ENCODE data around the gene C12orf43.
A peak's percentile ranks its signal among the peaks of the same experiment; 100 is the strongest.
"Not testable (repeated sequence)": the region's sequence is repeated elsewhere in the genome, so short reads cannot be mapped to it uniquely, and the experiment has no call there.

C12orf43 gene

DNA sequence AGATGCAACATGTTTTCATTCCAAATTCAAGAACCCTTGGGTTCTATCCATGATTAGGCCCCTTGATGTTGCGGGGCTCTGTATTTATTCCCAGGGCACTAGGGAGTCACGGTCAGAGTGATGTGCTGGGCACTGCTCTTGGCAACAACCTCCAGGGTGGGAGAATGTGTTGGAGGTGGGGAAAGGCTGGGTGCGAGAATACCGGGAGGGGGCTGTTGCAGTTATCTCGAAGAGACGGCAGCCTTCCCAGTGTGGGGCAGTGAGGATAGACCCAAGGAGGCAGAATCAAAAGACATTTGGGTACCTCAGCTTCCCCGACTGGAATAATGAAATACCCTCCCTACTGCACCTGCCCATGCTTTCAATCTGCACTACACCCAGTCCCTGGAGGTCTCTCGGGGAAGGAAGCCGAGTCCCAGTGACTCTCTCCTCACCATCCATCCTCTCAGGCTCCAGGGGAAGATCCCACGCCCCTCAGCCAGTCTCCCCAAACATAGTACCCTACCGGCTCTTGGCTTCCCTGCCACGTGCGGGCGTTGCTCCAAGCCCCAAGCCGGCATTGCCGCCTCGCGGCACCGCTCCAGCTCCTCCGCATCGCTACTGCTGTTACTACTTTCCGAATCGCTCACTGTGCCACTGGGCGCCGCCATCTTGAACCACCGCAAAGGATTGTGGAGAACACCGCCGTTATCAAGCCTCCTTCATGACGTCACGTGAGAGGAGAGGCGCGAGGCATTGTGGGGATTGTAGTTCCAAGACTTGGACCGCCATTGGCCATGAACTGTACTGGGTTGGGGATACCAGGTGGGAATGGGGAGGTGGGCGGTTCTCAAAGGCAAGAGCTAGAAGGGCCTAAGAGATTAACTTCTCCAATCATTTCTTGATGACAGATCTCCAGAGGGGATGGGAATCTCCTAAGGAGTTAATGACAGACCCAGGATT is at the start of gene C12orf43:
C12orf43 (minus strand) TSS at position 663 of the 942 bp plus-strand sequence; CDS start at position 650, 13 bp downstream.
- peak; percentile 74 for DNase-seq (ENCODE audit: low read depth, low spot score)

GRCh38 chr12:121065345-121065744 is 49.1 kb upstream of the C12orf43 start:
- no peak for DNase-seq (ENCODE audit: low read depth, low spot score)

- not testable (repeated sequence) for DNase-seq (ENCODE audit: low read depth, low spot score)
Measured at GRCh38 chr12:121064586-121064985, 48.3 kb upstream of the C12orf43 start.

DNA sequence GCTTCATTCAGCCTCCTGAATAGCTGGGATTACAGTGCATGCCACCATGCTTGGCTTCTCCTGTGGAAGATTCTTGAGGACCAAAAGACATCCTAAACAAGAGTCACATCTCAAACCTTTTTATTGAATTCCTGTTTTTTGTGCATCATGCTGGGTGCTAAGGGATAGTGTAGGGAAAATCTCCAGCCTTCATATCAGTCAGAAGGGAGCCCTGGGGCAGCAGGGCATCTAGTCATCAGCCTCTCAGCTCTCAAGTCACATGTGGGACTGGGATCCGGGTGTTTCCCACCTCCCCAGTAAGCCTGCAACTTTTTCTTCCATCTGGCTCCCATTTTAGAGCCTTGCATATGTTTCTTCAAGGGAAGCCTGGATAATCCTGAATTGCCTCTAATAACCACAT is 47.8 kb upstream of the C12orf43 start:
- no peak for DNase-seq (ENCODE audit: low read depth, low spot score)

DNA sequence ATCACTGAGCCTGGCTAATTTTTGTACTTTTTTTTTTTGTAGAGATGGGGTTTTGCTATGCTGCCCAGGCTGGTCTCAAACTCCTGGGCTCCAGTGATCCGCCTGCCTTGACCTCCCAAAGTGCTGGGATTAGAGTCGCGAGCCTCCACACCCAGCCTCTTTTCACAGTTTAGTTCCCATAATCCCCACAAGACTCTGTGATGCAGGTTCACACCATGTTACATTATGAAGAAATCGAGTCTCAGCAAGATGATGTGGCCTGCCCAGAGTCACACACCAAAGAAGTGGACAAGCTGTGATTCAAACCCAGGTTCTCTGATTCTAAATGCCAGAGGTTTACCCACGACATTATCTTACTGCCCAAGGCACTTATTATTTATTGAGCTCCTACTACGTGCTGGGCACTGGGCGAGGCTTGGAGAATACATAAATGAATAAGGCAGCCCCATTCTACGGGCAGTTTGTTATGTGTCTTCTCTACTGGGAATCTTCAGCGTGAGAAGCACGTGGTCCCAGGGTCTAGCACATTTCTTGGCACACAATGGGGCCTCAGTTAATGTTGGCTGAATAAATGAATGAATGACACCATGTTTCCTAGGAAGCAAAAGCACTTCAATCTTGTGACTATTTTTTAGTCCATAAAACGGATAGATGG is 46.2 kb upstream of the C12orf43 start:
- no peak for DNase-seq (ENCODE audit: low read depth, low spot score)

GRCh38 chr12:121061831-121062230 is 45.5 kb upstream of the C12orf43 start:
- no peak for DNase-seq (ENCODE audit: low read depth, low spot score)

DNA sequence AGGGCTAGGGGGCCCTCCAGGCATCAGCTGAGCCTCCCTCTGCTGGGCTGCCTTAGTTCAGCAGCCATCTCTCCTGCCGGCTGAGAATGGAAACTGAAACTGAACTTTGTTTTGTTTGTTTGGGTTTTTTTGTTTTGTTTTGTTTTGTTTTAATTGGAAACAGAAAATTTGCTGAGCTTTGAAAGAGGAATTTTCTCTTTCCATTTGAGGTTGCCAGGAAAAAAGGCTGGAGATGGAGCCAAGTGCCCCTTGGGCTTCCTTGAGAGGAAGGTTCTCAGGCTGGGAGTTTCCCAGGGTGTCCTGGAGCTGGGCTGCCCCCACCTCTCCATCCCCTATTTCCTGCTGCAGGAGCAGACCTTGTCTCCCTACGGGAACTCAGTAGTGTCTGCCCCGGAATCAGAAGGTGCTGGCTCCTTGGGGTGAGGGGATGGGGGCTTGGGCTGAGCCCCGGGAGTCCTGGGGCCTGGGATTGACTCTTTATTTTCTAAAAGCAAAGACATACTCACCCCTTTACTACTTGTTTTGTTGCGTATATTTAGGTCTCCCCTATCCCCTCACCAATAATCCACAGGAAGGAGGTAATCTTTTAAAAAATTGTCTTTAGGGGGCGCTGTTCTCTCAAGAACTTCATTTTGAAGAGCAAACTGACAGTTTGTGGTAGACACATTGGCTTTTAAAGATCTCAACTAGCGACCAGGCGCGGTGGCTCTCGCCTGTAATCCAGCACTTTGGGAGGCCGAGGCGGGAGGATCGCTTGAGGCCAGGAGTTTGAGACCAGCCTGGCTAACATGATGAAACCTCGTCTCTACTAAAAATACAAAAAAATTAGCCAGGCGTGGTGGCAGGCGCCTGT is 44.1 kb upstream of the C12orf43 start:
- peak; percentile 35 for DNase-seq (ENCODE audit: low read depth, low spot score)

DNA sequence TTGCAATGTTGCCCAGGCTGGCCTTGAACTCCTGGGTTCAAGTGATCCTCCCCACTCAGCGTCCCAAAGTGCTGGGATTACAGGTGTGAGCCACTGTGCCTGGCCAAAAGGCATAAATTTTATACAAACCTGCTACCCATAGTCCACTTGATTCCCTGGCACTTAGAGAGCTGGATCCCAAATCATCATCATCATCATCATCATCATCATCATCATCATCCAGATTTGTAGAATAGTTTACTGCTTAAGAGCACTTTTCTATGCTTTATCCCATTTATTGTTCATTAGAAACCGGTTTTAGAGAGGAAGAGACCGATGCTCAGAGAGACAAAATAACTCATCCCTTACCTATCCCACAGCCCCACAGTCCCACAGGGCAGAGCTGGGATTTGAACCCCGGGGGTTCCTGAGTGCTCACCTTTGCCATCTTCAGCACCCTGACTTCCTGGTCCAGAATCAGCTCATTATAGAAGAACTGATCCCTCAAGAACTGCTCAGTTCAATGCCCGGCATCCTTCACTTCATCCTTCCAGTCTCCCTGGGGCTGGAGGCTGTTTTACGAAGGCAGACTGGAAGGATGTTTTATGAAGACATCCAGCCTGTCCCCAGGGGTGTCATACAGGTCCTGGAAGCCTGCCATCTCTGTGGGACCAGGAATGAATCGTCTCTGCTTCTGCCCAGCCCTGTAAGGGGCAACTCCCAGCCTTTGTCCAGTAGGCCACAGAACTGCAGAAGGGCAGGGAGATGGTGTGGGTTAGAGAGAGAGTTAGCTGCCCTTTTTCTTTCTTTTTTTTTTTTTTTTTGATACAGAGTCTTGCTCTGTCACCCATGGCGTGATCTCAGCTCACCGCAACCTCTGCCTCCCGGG is 43.0 kb upstream of the C12orf43 start:
- DNase-seq (ENCODE audit: low read depth, low spot score), result no peak

DNA sequence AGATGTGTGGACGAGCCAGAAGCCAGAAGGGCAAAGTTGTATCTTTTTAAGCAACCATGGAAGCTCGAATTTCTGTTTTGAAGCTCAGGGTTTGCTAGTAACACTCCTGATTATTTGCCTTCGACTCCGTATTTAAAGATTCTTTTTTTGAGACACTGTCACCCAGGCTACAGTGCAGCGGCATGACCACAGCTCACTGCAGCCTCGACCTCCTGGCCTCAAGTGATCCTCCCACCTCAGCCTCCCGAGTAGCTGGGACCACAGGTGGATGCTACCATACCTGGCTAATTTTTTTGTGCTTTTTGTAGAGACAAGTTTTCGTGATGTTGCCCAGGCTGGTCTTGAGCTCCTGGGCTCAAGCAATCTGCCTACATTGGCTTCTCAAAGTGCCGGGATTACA is 41.5 kb upstream of the C12orf43 start:
- DNase-seq (ENCODE audit: low read depth, low spot score), result no peak

GRCh38 chr12:121053706-121054105 is 37.4 kb upstream of the C12orf43 start:
- no peak for DNase-seq (ENCODE audit: low read depth, low spot score)

GRCh38 chr12:121050725-121051124 is 34.4 kb upstream of the C12orf43 start:
- no peak for DNase-seq (ENCODE audit: low read depth, low spot score)

DNA sequence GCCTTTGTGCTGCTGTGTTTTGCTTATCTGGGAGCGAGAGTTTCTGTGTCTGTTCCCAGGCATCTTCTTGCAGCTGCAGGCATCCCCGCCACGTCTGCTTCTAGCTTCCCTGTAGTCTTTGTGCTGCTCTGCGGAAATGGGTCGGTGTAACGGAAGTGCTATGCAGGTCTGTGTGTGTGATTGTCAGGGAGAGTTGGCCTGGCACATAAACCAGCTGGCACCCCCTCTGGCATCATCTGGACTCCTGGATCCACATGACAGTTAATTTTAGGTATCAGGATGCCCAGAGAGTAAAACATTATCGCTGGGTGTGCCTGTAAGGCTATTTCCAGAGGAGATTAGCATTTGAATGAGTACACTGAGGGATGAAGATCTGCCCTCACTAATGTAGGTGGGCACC is 32.2 kb upstream of the C12orf43 start:
- DNase-seq (ENCODE audit: low read depth, low spot score), result no peak

DNA sequence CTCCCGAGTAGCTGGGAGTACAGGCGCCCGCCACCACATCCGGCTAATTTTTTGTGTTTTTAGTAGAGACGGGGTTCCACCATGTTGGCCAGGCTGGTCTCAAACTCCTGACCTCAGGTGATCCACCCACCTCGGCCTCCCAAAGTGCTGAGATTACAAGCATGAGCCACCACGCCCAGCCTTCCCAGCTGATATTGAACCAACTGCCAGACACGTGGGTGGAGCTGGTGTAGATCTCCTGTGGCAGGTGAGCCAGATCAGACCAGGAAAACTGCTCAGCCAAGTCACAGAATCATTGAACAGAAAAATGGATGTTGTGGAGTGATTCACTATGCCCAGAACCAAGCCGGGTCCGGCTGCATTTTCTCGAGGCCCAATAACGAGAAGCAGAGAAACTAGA is 31.1 kb upstream of the C12orf43 start:
- not testable (repeated sequence) for DNase-seq (ENCODE audit: low read depth, low spot score)

DNA sequence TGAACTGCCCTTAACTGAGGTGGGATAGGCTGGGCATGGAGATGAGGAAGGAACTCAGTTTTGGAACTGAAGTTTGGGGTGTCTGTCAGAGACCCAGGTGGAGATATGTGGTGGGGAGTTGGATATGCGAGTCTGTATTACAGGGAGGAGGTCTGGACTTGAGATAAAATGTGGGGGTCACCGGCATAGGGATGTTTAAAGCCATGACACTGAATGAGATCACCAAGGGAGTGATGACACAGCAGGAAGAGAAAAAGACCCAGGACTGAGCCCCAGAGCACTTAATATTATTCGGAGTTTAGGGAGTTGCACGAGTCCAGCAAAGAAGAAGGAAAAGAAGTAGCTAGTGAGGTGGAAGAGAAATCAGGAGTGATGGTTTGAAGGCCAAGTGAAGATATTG is 26.8 kb upstream of the C12orf43 start:
- no peak for DNase-seq (ENCODE audit: low read depth, low spot score)

DNA sequence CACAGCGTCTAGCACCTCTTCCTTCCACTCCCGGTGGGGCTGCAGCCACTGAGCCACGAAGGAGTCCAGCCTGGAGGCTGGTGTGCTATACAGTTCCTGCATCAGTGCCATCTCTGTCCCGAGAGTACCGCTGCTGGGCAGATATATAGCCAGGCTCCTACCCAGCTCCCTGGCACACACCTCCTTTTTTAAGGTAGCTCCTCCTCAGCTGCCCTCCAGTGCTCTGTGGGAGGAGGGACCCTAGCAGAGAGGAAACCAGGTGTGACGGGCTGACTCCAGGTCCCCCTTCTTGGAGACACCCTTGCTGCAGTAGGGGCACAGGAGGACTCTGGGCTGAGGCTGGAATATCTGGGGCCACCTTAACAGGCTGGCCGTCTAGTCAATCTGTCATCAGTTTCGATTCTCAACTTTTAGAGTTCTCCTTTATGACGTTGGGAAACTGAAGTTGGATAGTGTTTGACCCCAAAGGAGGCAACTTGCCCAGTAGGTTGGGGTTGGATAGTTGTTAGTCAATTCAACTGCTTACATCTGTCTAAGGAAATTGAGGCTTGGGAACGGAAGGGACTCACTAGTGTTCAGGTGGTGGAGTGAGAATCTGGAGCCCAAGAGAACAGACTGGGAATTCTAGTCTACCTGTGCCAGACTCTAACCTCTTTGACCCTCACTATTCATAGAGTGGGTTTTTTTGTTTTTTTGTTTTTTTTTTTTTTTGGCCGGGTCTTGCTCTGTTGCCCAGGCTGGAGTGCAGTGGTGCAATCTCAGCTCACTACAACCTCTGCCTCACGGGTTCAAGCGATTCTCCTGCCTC is 22.8 kb upstream of the C12orf43 start, which contains the start of gene OASL:
OASL (minus strand) TSS at position 386 of the 808 bp plus-strand sequence; CDS start at position 111, 275 bp downstream.
- DNase-seq (ENCODE audit: low read depth, low spot score), result no peak

DNA sequence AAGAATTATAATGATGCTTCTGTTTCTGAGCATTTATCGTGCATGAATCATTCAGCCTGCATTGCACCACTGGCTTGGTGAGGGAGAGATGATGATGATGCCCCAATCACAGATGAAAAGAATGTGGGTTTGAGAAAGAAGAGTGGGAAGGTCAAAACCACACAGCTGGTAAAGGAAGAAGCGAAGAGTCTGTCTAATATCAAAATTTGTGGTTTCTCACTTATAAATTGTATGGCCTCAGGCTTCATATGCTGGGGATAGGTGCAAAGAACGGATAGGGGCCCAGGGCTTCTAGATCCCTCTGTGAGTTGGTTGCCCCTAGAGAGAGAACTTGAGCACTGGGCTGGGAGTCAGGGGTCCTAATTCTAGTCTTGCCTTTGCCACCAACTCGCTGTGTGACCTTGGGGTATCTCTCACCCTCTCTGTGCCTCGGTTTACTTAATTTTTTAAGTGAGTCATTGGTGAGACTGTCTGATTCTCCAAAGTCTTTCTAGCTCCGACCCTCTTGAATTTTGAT is 20.6 kb upstream of the C12orf43 start:
- no peak for DNase-seq (ENCODE audit: low read depth, low spot score)

DNA sequence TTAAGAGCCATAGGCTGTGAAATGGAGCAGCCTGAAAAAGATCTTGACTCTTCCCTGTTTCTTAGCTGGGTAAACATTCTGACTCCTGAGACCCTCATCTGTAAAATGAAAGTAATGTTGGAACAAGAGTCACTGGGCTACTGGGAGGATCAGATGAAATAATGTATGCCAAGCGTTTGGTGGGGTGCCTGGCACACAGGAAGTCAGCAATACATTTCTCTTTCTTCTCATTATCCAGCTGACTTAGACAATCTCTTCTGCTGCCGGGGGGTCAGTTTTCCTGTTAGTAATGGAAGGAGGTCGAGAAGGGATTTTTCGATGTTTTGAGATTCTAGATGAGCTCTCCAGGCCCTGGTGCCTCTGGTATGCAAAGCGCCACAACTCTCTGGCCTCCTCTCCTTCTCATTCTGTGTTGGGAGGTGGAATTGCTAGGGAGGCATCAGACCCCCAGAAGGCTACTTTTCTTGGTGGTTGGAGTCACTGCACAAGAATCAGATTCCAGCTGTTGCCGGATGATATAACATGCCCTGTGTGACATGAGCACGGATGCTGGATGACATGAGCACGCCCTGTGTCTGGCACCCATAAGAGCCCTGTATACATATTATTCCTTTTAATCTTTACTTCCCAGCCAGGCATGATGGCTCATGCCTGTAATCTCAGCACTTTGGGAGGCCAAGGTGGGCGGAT is 18.5 kb upstream of the C12orf43 start:
- DNase-seq (ENCODE audit: low read depth, low spot score), result no peak

- DNase-seq (ENCODE audit: low read depth, low spot score), result no peak
Measured at GRCh38 chr12:121033625-121034349, 17.5 kb upstream of the C12orf43 start.
